ENCODE results near the gene PGAM5. TPM values are rescaled to one million over a fixed set of nuclear protein-coding genes. Genes with fewer than 3 reads are reported as not detected.

Gene PGAM5
- total and polyA plus RNA-seq, 2 experiments from 2014 or later, result 10.2 to 28.7 TPM

DNA sequence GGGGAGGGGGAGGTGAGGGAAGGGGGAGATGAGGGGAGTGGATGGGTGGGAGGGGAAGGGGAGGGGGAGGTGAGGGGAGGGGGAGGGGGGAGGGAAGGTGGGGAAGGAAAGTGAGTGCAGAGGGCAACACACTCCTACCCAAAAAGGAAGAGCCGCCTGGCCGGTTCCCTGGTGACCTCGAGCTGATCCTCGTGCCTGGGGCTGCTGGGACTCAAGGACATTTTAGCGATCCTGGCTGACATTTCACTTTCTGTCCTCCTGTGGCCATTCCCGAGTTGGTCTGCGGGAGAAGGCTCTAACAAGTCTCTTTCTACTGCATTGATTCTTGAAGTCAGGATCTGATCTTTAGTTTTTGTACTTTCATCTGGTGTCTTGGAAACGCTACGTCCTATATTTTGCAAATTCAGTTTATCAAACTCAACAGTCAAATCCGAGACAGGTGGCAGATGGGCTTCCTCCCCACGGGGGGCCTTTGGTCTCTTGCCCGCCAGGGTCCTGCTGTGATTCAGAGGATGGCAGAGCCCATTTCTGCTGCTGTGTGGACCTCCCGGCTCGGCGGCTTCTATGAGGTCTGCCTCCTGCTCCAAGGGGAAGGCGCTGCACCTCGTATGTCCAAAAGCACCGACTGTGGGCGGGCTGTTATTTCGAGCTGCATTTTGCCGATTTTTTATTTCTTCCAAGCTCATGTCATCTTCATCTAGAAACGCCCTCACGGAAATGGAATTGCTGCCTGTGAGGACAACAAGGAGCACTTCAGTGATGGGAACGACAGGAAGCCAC, 19.1 kb downstream of the PGAM5 start:
- 78 to 83% methylated on average over 24 of the region's 24 CpGs for WGBS, 2 experiments (ENCODE audit: low coverage in 1 of 2, low lambda C conversion rate in 2 of 2, missing lambda C conversion rate in 2 of 2)
- in situ Hi-C loops (cut with MboI), result no loop called here
- TF ChIP-seq EZH2 (IDR thresholded peaks at IDR 0.05; ENCODE audit: insufficient read depth, poor library complexity, severe bottlenecking), result no peak
- no peak for TF ChIP-seq EZH2phosphoT487 (IDR thresholded peaks at IDR 0.05; ENCODE audit: insufficient read depth, low read depth)

GRCh38 chr12:132730353-132730752, 19.7 kb downstream of the PGAM5 start:
- H3K9me2 ChIP-seq (ENCODE audit: insufficient read depth), result no peaks in the 10 kb centered on the region
- in situ Hi-C loops (cut with MboI), result no loop called here
- WGBS, 2 experiments (ENCODE audit: low coverage in 1 of 2, low lambda C conversion rate in 2 of 2, missing lambda C conversion rate in 2 of 2), result 89 to 95% methylated on average over 7 to 9 of the region's 11 CpGs
- H3K4me2 ChIP-seq (ENCODE audit: unreplicated experiment), result no peak overlapping the region
- no peak for TF ChIP-seq EZH2 (IDR thresholded peaks at IDR 0.05; ENCODE audit: insufficient read depth, poor library complexity, severe bottlenecking)
- no peak for TF ChIP-seq EZH2phosphoT487 (IDR thresholded peaks at IDR 0.05; ENCODE audit: insufficient read depth, low read depth)
- no peak for DNase-seq
- H3K9ac ChIP-seq, result no peak overlapping the region
- H2AFZ ChIP-seq, result no peak overlapping the region
- peaks cover 50% of the 10 kb centered on the region for H3K79me2 ChIP-seq (ENCODE audit: insufficient read depth)
- H3F3A ChIP-seq (ENCODE audit: insufficient read depth), result peaks cover 49% of the 10 kb centered on the region
- H3K9me3 ChIP-seq (ENCODE audit: low read depth), result no peaks in the 10 kb centered on the region
- H3K36me3 ChIP-seq (ENCODE audit: low read depth), result peaks cover 59% of the 10 kb centered on the region
- H3K27me3 ChIP-seq (replicated peaks; ENCODE audit: insufficient read depth), result no peaks in the 10 kb centered on the region
- H4K20me1 ChIP-seq (ENCODE audit: insufficient read depth), result no peaks in the 10 kb centered on the region
- H3K4me1 ChIP-seq (ENCODE audit: insufficient read depth), result no peaks in the 10 kb centered on the region
- H3K4me3 ChIP-seq, result no peak overlapping the region
- no peak overlapping the region for H3K27ac ChIP-seq

More for the DNA sequence above, 19.1 kb downstream of the PGAM5 start:
- Histone ChIP-seq H3K4me2 (ENCODE audit: unreplicated experiment) (no peak overlapping the region), H3K4me3 (no peak overlapping the region), H3K36me3 (ENCODE audit: low read depth) (peaks cover 56% of the 10 kb centered on the region), H3K4me1 (ENCODE audit: insufficient read depth) (no peaks in the 10 kb centered on the region), H3K9ac (no peak overlapping the region), H3K9me3 (ENCODE audit: low read depth) (no peaks in the 10 kb centered on the region), H2AFZ (no peak overlapping the region), H3K27me3 (replicated peaks; ENCODE audit: insufficient read depth) (no peaks in the 10 kb centered on the region), H3K27ac (no peak overlapping the region), H3F3A (ENCODE audit: insufficient read depth) (peaks cover 47% of the 10 kb centered on the region), H3K79me2 (ENCODE audit: insufficient read depth) (peaks cover 50% of the 10 kb centered on the region), H3K9me2 (ENCODE audit: insufficient read depth) (no peaks in the 10 kb centered on the region), H4K20me1 (ENCODE audit: insufficient read depth) (no peaks in the 10 kb centered on the region)
- peak; percentile 55 for DNase-seq

GRCh38 chr12:132731574-132731973, 20.9 kb downstream of the PGAM5 start:
- Histone ChIP-seq H3K4me2 (ENCODE audit: unreplicated experiment) (no peak overlapping the region), H3K9ac (no peak overlapping the region), H3K9me2 (ENCODE audit: insufficient read depth) (no peaks in the 10 kb centered on the region), H3K4me3 (no peak overlapping the region), H3K36me3 (ENCODE audit: low read depth) (peaks cover 55% of the 10 kb centered on the region), H3F3A (ENCODE audit: insufficient read depth) (peaks cover 40% of the 10 kb centered on the region), H3K9me3 (ENCODE audit: low read depth) (no peaks in the 10 kb centered on the region), H4K20me1 (ENCODE audit: insufficient read depth) (no peaks in the 10 kb centered on the region), H3K27ac (no peak overlapping the region), H2AFZ (no peak overlapping the region), H3K79me2 (ENCODE audit: insufficient read depth) (peaks cover 49% of the 10 kb centered on the region), H3K27me3 (replicated peaks; ENCODE audit: insufficient read depth) (no peaks in the 10 kb centered on the region), H3K4me1 (ENCODE audit: insufficient read depth) (no peaks in the 10 kb centered on the region)
- no peak for DNase-seq
- WGBS, 2 experiments (ENCODE audit: low coverage in 1 of 2, low lambda C conversion rate in 2 of 2, missing lambda C conversion rate in 2 of 2), result 90 to 91% methylated on average over 17 of the region's 17 CpGs
- TF ChIP-seq EZH2 (IDR thresholded peaks at IDR 0.05; ENCODE audit: insufficient read depth, poor library complexity, severe bottlenecking) (no peak), EZH2phosphoT487 (IDR thresholded peaks at IDR 0.05; ENCODE audit: insufficient read depth, low read depth) (no peak)
- in situ Hi-C loops (cut with MboI), result no loop called here

- Histone ChIP-seq H3K9me3 (ENCODE audit: low read depth) (no peaks in the 10 kb centered on the region), H3K4me3 (no peak overlapping the region), H3K4me1 (ENCODE audit: insufficient read depth) (no peaks in the 10 kb centered on the region), H3K9ac (no peak overlapping the region), H3K27ac (no peak overlapping the region), H3K4me2 (ENCODE audit: unreplicated experiment) (no peak overlapping the region), H3K9me2 (ENCODE audit: insufficient read depth) (no peaks in the 10 kb centered on the region), H3K27me3 (replicated peaks; ENCODE audit: insufficient read depth) (no peaks in the 10 kb centered on the region), H3K36me3 (ENCODE audit: low read depth) (peaks cover 48% of the 10 kb centered on the region), H2AFZ (no peak overlapping the region), H4K20me1 (ENCODE audit: insufficient read depth) (no peaks in the 10 kb centered on the region), H3K79me2 (ENCODE audit: insufficient read depth) (peaks cover 56% of the 10 kb centered on the region), H3F3A (ENCODE audit: insufficient read depth) (peaks cover 36% of the 10 kb centered on the region)
- in situ Hi-C loops (cut with MboI), result no loop called here
- DNase-seq, result no peak
- TF ChIP-seq EZH2 (IDR thresholded peaks at IDR 0.05; ENCODE audit: insufficient read depth, poor library complexity, severe bottlenecking), result no peak
- WGBS, 2 experiments (ENCODE audit: low coverage in 1 of 2, low lambda C conversion rate in 2 of 2, missing lambda C conversion rate in 2 of 2), result 71 to 75% methylated on average over 10 of the region's 10 CpGs
Observed at GRCh38 chr12:132734206-132734605, 23.6 kb downstream of the PGAM5 start.
